Activated naive CD8-positive, alpha-beta T cell treated with anti-CD3 and anti-CD28 coated beads, Interleukin-2, amount 10 ng/mL, durations not matched to agents 7 days and 5 days (primary cell): ENCODE measurements around the gene COQ4. TPM values are rescaled to one million over a fixed set of nuclear protein-coding genes. Genes with fewer than 3 reads are reported as not detected.
"Not testable (repeated sequence)": the region's sequence is repeated elsewhere in the genome, so short reads cannot be mapped to it uniquely, and the experiment has no call there.

Source experiments
- ATAC-seq: fragments of 150-1000 bp; cut with Tn5 transposase; one replicate; pipeline ENCODE4 v1.10.0; 2021; ENCODE audit warnings: low read depth, moderate library complexity
- POLR2A ChIA-PET: fragments of 350-600 bp; sonication (Branson Sonifier 250); formaldehyde crosslinking; loops from one replicate; lab custom pipeline; 2021; ENCODE audit warnings: antibody characterized with exemption; lab: Charles Lee
- DNase-seq: peaks from one replicate; pipeline ENCODE4 v3.0.0; 2021
- H3K27ac Mint-ChIP-seq: one replicate; pipeline ENCODE4 v1.8.0; 2022; ENCODE audit warnings: mild to moderate bottlenecking, mixed read lengths
- H3K27me3 Mint-ChIP-seq: one replicate; pipeline ENCODE4 v1.8.0; 2022; ENCODE audit warnings: mild to moderate bottlenecking, moderate library complexity, mixed read lengths
- H3K36me3 Mint-ChIP-seq: one replicate; pipeline ENCODE4 v1.8.0; 2021; ENCODE audit warnings: mild to moderate bottlenecking, mixed read lengths
- H3K4me1 Mint-ChIP-seq: one replicate; pipeline ENCODE4 v1.8.0; 2021; ENCODE audit warnings: mixed read lengths
- H3K4me3 Mint-ChIP-seq: one replicate; pipeline ENCODE4 v1.8.0; 2022; ENCODE audit warnings: mild to moderate bottlenecking, moderate library complexity, mixed read lengths
- H3K9me3 Mint-ChIP-seq: one replicate; pipeline ENCODE4 v1.8.0; 2021; ENCODE audit warnings: mixed read lengths
- total RNA-seq, 2 experiments: library from RNA; stranded (reverse); gene quantifications; one replicate each; pipeline ENCODE4 v1.2.3, GENCODE V29; 2021

COQ4 gene
- total RNA-seq, 2 experiments from 2014 or later, result 34.9 to 35.1 TPM

GRCh38 chr9:128316421-128316820, 6.2 kb upstream of the COQ4 start:
- H3K27ac Mint-ChIP-seq, result no peak overlapping the region
- no peaks in the 10 kb centered on the region for H3K36me3 Mint-ChIP-seq
- DNase-seq (no peak), ATAC-seq (no peak)
- no peaks in the 10 kb centered on the region for H3K4me1 Mint-ChIP-seq
- POLR2A ChIA-PET, result no interaction called here
- H3K27me3 Mint-ChIP-seq, result no peaks in the 10 kb centered on the region
- H3K4me3 Mint-ChIP-seq, result no peak overlapping the region
- H3K9me3 Mint-ChIP-seq, result no peaks in the 10 kb centered on the region

DNA sequence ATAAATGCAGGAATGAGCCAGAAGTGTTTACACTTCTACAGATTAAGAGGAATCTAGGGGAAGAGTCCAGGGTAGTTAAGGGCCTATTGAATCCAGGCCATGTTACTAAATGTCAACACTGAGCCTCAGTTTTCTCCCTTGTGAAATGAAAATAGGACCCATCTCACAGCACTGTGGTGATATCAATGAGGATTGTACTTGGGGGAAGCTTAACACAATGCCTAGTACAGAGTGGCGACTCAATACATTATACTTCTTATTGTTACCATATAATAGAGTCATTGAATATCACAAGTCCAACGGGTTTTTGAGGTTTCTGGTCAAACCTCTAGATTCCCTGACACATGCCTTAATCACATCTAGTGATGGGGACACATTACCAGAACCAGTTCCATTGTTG, 5.0 kb upstream of the COQ4 start:
- H3K4me3 Mint-ChIP-seq, result no peak overlapping the region
- no peak for ATAC-seq
- no peaks in the 10 kb centered on the region for H3K9me3 Mint-ChIP-seq
- DNase-seq, result no peak
- POLR2A ChIA-PET, result no interaction called here
- no peaks in the 10 kb centered on the region for H3K27me3 Mint-ChIP-seq
- H3K27ac Mint-ChIP-seq, result no peak overlapping the region
- no peaks in the 10 kb centered on the region for H3K36me3 Mint-ChIP-seq
- no peaks in the 10 kb centered on the region for H3K4me1 Mint-ChIP-seq

DNA sequence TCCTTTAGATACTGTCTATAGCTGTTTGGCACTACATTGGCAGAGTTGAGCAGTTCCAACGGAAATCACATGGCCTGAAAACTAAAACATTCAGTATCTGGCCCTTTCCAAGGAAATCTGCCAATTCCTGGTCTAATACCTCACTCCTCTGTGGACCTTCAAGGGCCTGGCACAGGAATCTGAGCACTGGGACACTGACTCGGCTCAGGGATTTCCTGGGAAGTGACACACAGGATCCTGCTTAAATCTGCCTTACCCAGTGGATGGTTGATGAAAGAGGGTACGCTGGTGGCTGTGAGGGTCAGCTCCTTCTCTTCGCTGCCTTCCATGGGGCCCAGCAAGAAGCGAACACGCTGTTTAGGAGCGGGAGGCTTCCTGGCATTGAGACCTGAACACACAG, 1.3 kb upstream of the COQ4 start:
- Mint-ChIP-seq H3K4me1 (peaks cover 14% of the 10 kb centered on the region), H3K36me3 (no peaks in the 10 kb centered on the region), H3K9me3 (no peaks in the 10 kb centered on the region), H3K4me3 (peak overlapping the region; percentile 83), H3K27ac (no peak overlapping the region), H3K27me3 (no peaks in the 10 kb centered on the region)
- no peak for ATAC-seq
- no peak for DNase-seq
- POLR2A ChIA-PET, result interaction anchor here (1.1 to 1.5 kb wide), 2 partner anchors 8 to 21 kb away, joined by 3 to 6 read pairs; no protein-coding TSS in a partner anchor

- ATAC-seq, result peak; percentile 1
- POLR2A ChIA-PET, result interaction anchor here (0.6 to 1.5 kb wide), 3 partner anchors 9 to 22 kb away, joined by 3 to 6 read pairs (median 3); no protein-coding TSS in a partner anchor
- peak overlapping the region; percentile 90 for H3K27ac Mint-ChIP-seq
Measured at GRCh38 chr9:128321879-128322403, 698 bp upstream of the COQ4 start.

GRCh38 chr9:128323212-128323730, 632 bp downstream of the COQ4 start:
- Mint-ChIP-seq H3K36me3 (no peaks in the 10 kb centered on the region), H3K27me3 (no peaks in the 10 kb centered on the region), H3K4me3 (peak overlapping the region; percentile 83), H3K27ac (peak overlapping the region; percentile 90), H3K9me3 (no peaks in the 10 kb centered on the region), H3K4me1 (peaks cover 14% of the 10 kb centered on the region)
- POLR2A ChIA-PET, result no interaction called here
- no peak for ATAC-seq
- no peak for DNase-seq

More at GRCh38 chr9:128321879-128322403, 698 bp upstream of the COQ4 start:
- Mint-ChIP-seq H3K36me3 (no peaks in the 10 kb centered on the region), H3K4me3 (peak overlapping the region; percentile 83), H3K9me3 (no peaks in the 10 kb centered on the region), H3K4me1 (peaks cover 14% of the 10 kb centered on the region), H3K27me3 (no peaks in the 10 kb centered on the region)
- DNase-seq, result no peak

DNA sequence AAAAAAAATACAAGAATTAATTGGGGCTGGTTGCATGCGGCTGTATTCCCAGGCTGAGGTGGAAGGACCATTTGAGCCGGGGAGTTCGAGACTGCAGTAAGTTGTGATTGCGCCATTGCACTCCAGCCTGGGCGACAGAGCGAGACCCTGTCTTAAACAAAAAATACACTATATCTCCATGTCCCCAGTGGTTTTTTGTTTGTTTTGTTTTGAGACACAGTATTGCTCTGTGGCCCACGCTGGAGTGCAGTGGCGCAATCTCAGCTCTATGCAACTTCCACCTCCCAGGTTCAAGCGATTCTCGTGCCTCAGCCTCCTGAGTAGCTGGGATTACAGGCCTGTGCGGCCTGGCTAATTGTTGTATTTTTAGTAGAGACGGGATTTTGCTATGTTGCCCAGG, 1.2 kb downstream of the COQ4 start:
- Mint-ChIP-seq H3K4me1 (peaks cover 14% of the 10 kb centered on the region), H3K27ac (peak overlapping the region; percentile 90), H3K36me3 (no peaks in the 10 kb centered on the region), H3K4me3 (peak overlapping the region; percentile 83), H3K9me3 (no peaks in the 10 kb centered on the region), H3K27me3 (no peaks in the 10 kb centered on the region)
- POLR2A ChIA-PET, result no interaction called here
- no peak for DNase-seq
- no peak for ATAC-seq

DNA sequence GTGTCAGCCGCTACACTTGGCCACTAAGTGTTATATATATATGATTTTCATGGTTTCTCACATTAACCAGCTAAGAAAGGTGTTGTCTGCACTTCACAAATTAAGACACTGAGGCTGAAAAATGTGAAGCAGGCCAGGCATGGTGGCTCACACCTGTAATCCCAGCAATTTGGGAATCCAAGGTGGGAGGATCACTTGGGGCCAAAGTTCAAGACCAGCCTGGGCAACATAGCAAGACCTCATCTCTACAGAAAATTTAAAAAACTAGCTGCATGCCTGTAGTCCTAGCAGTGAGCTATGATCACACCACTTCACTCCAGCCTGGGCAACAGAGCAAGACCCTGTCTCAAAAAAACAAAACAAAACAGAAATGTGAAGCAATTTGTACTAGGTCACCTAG, 1.8 kb downstream of the COQ4 start:
- ATAC-seq (no peak), DNase-seq (no peak)
- peak overlapping the region; percentile 90 for H3K27ac Mint-ChIP-seq
- POLR2A ChIA-PET, result interaction anchor here (0.6 kb wide), 1 partner anchor 12 kb away, joined by 3 read pairs; no protein-coding TSS in a partner anchor
- peak overlapping the region; percentile 83 for H3K4me3 Mint-ChIP-seq
- peaks cover 14% of the 10 kb centered on the region for H3K4me1 Mint-ChIP-seq
- no peaks in the 10 kb centered on the region for H3K36me3 Mint-ChIP-seq
- H3K9me3 Mint-ChIP-seq, result no peaks in the 10 kb centered on the region
- no peaks in the 10 kb centered on the region for H3K27me3 Mint-ChIP-seq

DNA sequence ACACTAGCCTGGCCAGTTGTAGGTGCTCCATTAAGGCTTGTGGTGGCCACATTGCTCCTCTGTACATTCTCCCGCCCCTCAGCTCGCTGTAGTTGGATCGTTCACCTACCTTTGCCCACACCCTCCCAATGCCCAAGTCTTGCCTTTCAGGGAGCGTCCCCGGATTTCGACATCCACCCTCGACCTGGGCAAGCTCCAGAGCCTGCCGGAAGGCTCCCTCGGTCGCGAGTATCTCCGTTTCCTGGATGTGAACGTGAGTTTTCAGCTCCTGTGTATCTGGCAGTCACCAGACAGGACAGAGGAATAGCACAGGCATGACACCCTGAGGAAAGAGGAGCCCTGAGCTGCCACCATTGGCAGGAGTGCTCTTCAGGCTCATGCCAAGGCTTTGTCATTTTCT, 3.0 kb downstream of the COQ4 start:
- no peak for DNase-seq
- Mint-ChIP-seq H3K4me3 (no peak overlapping the region), H3K9me3 (no peaks in the 10 kb centered on the region), H3K27ac (no peak overlapping the region), H3K36me3 (no peaks in the 10 kb centered on the region), H3K4me1 (peaks cover 14% of the 10 kb centered on the region), H3K27me3 (no peaks in the 10 kb centered on the region)
- ATAC-seq, result no peak
- POLR2A ChIA-PET, result no interaction called here

DNA sequence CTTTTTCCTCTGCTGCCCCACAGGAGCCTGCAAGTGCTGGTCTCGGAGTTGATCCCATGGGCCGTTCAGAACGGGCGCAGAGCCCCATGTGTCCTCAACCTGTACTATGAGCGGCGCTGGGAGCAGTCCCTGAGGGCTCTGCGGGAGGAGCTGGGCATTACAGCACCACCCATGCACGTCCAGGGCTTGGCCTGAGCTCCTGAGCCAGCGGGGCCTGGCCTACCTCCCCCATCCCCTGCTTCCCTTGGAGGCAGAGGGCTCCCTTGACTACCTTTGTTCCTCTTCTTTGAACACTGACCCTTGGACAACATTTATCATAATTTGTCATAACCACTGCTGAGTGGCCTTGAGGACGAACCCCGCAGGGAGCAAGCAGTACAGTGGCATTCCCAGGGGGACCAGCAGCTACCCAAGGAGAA, 10.8 kb downstream of the COQ4 start:
- no peak overlapping the region for H3K27ac Mint-ChIP-seq

GRCh38 chr9:128335161-128335560, 12.5 kb downstream of the COQ4 start:
- Mint-ChIP-seq H3K27ac (no peak overlapping the region), H3K36me3 (no peaks in the 10 kb centered on the region), H3K4me1 (no peaks in the 10 kb centered on the region), H3K4me3 (no peak overlapping the region), H3K27me3 (no peaks in the 10 kb centered on the region), H3K9me3 (no peaks in the 10 kb centered on the region)
- POLR2A ChIA-PET, result no interaction called here
- DNase-seq, result no peak
- no peak for ATAC-seq

More for the DNA sequence above, 10.8 kb downstream of the COQ4 start:
- H3K36me3 Mint-ChIP-seq, result no peaks in the 10 kb centered on the region
- no peaks in the 10 kb centered on the region for H3K27me3 Mint-ChIP-seq
- no peaks in the 10 kb centered on the region for H3K4me1 Mint-ChIP-seq
- POLR2A ChIA-PET, result no interaction called here
- DNase-seq (no peak), ATAC-seq (no peak)
- H3K4me3 Mint-ChIP-seq, result no peak overlapping the region
- H3K9me3 Mint-ChIP-seq, result no peaks in the 10 kb centered on the region

- no peaks in the 10 kb centered on the region for H3K9me3 Mint-ChIP-seq
- no peak overlapping the region for H3K27ac Mint-ChIP-seq
- no peak overlapping the region for H3K4me3 Mint-ChIP-seq
- POLR2A ChIA-PET, result no interaction called here
- no peaks in the 10 kb centered on the region for H3K27me3 Mint-ChIP-seq
- DNase-seq (no peak), ATAC-seq (no peak)
- no peaks in the 10 kb centered on the region for H3K4me1 Mint-ChIP-seq
- no peaks in the 10 kb centered on the region for H3K36me3 Mint-ChIP-seq
Measured at GRCh38 chr9:128335914-128336313, 13.3 kb downstream of the COQ4 start.

GRCh38 chr9:128337936-128338335, 15.3 kb downstream of the COQ4 start:
- Mint-ChIP-seq H3K9me3 (no peaks in the 10 kb centered on the region), H3K4me1 (peaks cover 4% of the 10 kb centered on the region), H3K27me3 (no peaks in the 10 kb centered on the region), H3K4me3 (no peak overlapping the region), H3K27ac (no peak overlapping the region), H3K36me3 (no peaks in the 10 kb centered on the region)
- POLR2A ChIA-PET, result no interaction called here
- no peak for ATAC-seq
- no peak for DNase-seq

DNA sequence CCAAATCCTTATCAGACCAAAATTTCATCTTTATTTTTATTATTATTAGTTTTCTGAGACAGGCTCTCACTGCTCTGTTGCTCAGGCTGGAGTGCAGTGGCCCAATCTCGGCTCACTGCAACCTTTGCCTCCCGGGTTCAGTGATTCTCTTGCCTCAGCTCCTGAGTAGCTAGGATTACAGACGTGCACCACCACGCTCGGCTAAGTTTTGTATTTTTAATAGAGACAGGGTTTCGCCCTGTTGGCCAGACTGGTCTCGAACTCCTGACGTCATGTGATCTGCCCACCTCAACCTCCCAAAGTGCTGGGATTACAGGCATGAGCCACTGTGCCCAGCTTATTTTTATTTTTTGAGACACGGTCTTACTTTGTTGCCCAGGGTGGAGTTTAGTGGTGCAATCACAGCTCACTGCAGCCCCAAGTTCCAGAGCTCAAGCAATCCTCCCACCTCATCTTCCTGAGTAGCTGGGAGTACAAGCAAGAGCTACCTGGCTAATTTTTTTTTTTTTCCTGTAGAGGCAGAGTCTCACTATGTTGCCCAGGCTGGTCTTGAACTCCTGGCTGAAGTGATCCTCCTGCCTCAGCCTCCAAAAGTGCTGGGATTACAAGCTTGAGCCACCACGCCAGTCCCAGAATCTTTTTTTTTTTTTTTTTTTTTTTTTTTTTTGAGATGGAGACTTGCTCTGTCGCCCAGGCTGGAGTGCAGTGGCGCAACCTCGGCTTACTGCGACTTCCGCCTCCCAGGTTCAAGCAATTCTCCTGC, 16.4 kb downstream of the COQ4 start:
- H3K27me3 Mint-ChIP-seq, DNase-seq, H3K36me3 Mint-ChIP-seq, H3K9me3 Mint-ChIP-seq, H3K27ac Mint-ChIP-seq, ATAC-seq, H3K4me1 Mint-ChIP-seq: not testable (repeated sequence)
- POLR2A ChIA-PET, result interaction anchor here (0.5 to 0.9 kb wide), 3 partner anchors 17 to 54 kb away, joined by 3 to 8 read pairs (median 3); no protein-coding TSS in a partner anchor
- H3K4me3 Mint-ChIP-seq, result peak overlapping the region; percentile 92
